ENCODE measurements around the gene CCDC90B. TPM values are rescaled to one million over a fixed set of nuclear protein-coding genes. Genes with fewer than 3 reads are reported as not detected.

Gene CCDC90B
- total and polyA plus RNA-seq, 2 of the 13 experiments (the other 11 are each of a cell fraction or from before 2014, with no cell fraction given), result 17.1 to 46.1 TPM

GRCh38 chr11:83249972-83250593 lies 36.1 kb downstream of the CCDC90B start:
- no peak overlapping the region for H2AFZ ChIP-seq (ENCODE audit: low read length)
- no peaks in the 10 kb centered on the region for H3K79me2 ChIP-seq (ENCODE audit: insufficient read depth, low read length)
- peak; percentile 46; the same call in 2 of the 3 replicates for ATAC-seq
- peaks cover 41% of the 10 kb centered on the region for H3K4me1 ChIP-seq (ENCODE audit: insufficient read depth, low read length)
- in situ Hi-C loops (cut with HindIII; ENCODE audit: extremely low pct_ligation_motif_present, low pct_unique_long_range_greater_than_20kb) (loop anchor here (10.0 kb wide), 1 partner anchor 345 kb away; the partner anchor contains the start of genes DDIAS and PRCP), intact Hi-C loops (cut with micrococcal nuclease; ENCODE audit: unreplicated experiment) (loop anchor here (1.0 to 10.0 kb wide), 4 partner anchors 9 to 344 kb away; partner anchors contain the start of gene ANKRD42)
- POLR2A ChIA-PET, result no interaction called here
- CTCF ChIA-PET (ENCODE audit: low intra/inter-chr PET ratio, low total read pairs), result interaction anchor here (1.5 to 2.2 kb wide), 2 partner anchors 9 to 344 kb away, joined by 6 to 12 read pairs; no protein-coding TSS in a partner anchor
- peak; percentile 24 for DNase-seq (ENCODE audit: low spot score)
- BruUV-seq (replicated peaks), result no TSS peak
- H3K27ac ChIP-seq (ENCODE audit: extremely low read length, insufficient read depth, low read length), result no peak overlapping the region
- H3K4me2 ChIP-seq (ENCODE audit: low read depth, low read length), result peak overlapping the region; percentile 11; the same call in 1 of the 2 replicates
- FAIRE-seq, result no peak
- no peaks in the 10 kb centered on the region for H3K9me3 ChIP-seq (ENCODE audit: low read length)
- H3K9ac ChIP-seq (ENCODE audit: insufficient read depth, low read depth, low read length), result no peak overlapping the region
- no peaks in the 10 kb centered on the region for H3K36me3 ChIP-seq (replicated peaks in 1 of 2; ENCODE audit: control insufficient read depth in 1 of 2, insufficient read depth in 2 of 2, low read length in 2 of 2)
- WGBS (ENCODE audit: low lambda C conversion rate), result 13% methylated on average over 4 of the region's 4 CpGs
- no peak overlapping the region for H3K4me3 ChIP-seq (replicated peaks in 1 of 3; ENCODE audit: insufficient read depth in 1 of 3, low read depth in 2 of 3, low read length in 3 of 3)
- H4K20me1 ChIP-seq (ENCODE audit: insufficient read depth, low read length), result no peaks in the 10 kb centered on the region
- H3K27me3 ChIP-seq (ENCODE audit: control insufficient read depth in 1 of 2, insufficient read depth in 2 of 2, low read length in 2 of 2), result no peaks in the 10 kb centered on the region
- TF ChIP-seq SMAD3 (CRISPR knock-in tag; IDR thresholded peaks at IDR 0.05), result no peak
- TF ChIP-seq SMC3 (IDR thresholded peaks at IDR 0.05; ENCODE audit: low read length), result peak; percentile 54
- TF ChIP-seq KDM2A (CRISPR knock-in tag; IDR thresholded peaks at IDR 0.05; ENCODE audit: borderline replicate concordance, low read depth), result no peak
- no peak for TF ChIP-seq ZHX1 (CRISPR knock-in tag; IDR thresholded peaks at IDR 0.05; ENCODE audit: low read depth)
- TF ChIP-seq NFE2 (CRISPR knock-in tag; IDR thresholded peaks at IDR 0.05), result no peak
- TF ChIP-seq PAXIP1 (CRISPR knock-in tag; conservative IDR thresholded peaks at IDR 0.05), result no peak
- no peak for TF ChIP-seq ARNT2 (CRISPR knock-in tag; IDR thresholded peaks at IDR 0.05; ENCODE audit: low read depth)
- no peak for TF ChIP-seq GTF3A (CRISPR knock-in tag; conservative IDR thresholded peaks at IDR 0.05)
- no peak for TF ChIP-seq SNAPC5 (CRISPR knock-in tag; IDR thresholded peaks at IDR 0.05; ENCODE audit: borderline replicate concordance)
- TF ChIP-seq SOX6 (IDR thresholded peaks at IDR 0.05), result no peak
- no peak for TF ChIP-seq SOX6 (CRISPR knock-in tag; IDR thresholded peaks at IDR 0.05)
- TF ChIP-seq PAWR (CRISPR knock-in tag; IDR thresholded peaks at IDR 0.05; ENCODE audit: borderline replicate concordance), result no peak
- no peak for TF ChIP-seq ZNF891 (CRISPR knock-in tag; IDR thresholded peaks at IDR 0.05)
- TF ChIP-seq YEATS4 (CRISPR knock-in tag; IDR thresholded peaks at IDR 0.05; ENCODE audit: borderline replicate concordance), result no peak
- peak; percentile 54 for TF ChIP-seq CTCF (CRISPR knock-in tag; IDR thresholded peaks at IDR 0.05)
- no peak for TF ChIP-seq ZNF136 (CRISPR knock-in tag; IDR thresholded peaks at IDR 0.05; ENCODE audit: low read depth)

Measured in HepG2 (cell line).